ENCODE results near the gene ALKAL2. TPM values are rescaled to one million over a fixed set of nuclear protein-coding genes. Genes with fewer than 3 reads are reported as not detected.

The ALKAL2 gene
- total and polyA plus RNA-seq, 2 of the 13 experiments (the other 11 are each of a cell fraction or from before 2014, with no cell fraction given) = 0.22 to 1.7 TPM

DNA sequence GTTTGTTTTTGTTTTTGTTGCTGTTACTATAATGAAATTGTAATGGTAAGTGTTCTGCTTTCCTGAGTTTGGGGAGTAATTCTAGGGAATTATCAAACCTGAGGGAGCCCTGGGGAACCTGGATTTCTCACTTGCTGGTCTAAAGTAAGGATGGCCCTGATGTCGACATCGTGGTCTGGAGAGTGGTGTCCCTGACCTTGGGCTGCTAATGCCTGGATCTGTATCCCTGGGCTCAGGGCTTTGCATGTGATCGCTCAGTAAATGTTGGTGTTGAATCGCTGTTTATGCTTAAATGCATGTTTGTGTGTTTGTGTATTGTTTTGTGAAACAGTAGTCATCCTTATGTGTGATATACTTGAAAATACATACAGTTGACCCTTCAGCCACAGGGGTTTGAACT is 17.0 kb downstream of the ALKAL2 start (continued):
- TF ChIP-seq, protein P1, sequence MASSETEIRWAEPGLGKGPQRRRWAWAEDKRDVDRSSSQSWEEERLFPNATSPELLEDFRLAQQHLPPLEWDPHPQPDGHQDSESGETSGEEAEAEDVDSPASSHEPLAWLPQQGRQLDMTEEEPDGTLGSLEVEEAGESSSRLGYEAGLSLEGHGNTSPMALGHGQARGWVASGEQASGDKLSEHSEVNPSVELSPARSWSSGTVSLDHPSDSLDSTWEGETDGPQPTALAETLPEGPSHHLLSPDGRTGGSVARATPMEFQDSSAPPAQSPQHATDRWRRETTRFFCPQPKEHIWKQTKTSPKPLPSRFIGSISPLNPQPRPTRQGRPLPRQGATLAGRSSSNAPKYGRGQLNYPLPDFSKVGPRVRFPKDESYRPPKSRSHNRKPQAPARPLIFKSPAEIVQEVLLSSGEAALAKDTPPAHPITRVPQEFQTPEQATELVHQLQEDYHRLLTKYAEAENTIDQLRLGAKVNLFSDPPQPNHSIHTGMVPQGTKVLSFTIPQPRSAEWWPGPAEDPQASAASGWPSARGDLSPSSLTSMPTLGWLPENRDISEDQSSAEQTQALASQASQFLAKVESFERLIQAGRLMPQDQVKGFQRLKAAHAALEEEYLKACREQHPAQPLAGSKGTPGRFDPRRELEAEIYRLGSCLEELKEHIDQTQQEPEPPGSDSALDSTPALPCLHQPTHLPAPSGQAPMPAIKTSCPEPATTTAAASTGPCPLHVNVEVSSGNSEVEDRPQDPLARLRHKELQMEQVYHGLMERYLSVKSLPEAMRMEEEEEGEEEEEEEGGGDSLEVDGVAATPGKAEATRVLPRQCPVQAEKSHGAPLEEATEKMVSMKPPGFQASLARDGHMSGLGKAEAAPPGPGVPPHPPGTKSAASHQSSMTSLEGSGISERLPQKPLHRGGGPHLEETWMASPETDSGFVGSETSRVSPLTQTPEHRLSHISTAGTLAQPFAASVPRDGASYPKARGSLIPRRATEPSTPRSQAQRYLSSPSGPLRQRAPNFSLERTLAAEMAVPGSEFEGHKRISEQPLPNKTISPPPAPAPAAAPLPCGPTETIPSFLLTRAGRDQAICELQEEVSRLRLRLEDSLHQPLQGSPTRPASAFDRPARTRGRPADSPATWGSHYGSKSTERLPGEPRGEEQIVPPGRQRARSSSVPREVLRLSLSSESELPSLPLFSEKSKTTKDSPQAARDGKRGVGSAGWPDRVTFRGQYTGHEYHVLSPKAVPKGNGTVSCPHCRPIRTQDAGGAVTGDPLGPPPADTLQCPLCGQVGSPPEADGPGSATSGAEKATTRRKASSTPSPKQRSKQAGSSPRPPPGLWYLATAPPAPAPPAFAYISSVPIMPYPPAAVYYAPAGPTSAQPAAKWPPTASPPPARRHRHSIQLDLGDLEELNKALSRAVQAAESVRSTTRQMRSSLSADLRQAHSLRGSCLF (CRISPR knock-in tag; IDR thresholded peaks at IDR 0.05; ENCODE audit: borderline replicate concordance) = no peak
- TF ChIP-seq RBM39 (IDR thresholded peaks at IDR 0.05; ENCODE audit: low read depth, low read length, poor library complexity, severe bottlenecking) = no peak
- peak; percentile 22; the same call in 1 of the 2 replicates for TF ChIP-seq NR2F6 (IDR thresholded peaks at IDR 0.05)
- TF ChIP-seq NR2F6 (CRISPR knock-in tag; IDR thresholded peaks at IDR 0.05) = peak; percentile 63; the same call in 1 of the 2 replicates
- peak; percentile 30 for TF ChIP-seq SKI (IDR thresholded peaks at IDR 0.05; ENCODE audit: partially characterized antibody)

DNA sequence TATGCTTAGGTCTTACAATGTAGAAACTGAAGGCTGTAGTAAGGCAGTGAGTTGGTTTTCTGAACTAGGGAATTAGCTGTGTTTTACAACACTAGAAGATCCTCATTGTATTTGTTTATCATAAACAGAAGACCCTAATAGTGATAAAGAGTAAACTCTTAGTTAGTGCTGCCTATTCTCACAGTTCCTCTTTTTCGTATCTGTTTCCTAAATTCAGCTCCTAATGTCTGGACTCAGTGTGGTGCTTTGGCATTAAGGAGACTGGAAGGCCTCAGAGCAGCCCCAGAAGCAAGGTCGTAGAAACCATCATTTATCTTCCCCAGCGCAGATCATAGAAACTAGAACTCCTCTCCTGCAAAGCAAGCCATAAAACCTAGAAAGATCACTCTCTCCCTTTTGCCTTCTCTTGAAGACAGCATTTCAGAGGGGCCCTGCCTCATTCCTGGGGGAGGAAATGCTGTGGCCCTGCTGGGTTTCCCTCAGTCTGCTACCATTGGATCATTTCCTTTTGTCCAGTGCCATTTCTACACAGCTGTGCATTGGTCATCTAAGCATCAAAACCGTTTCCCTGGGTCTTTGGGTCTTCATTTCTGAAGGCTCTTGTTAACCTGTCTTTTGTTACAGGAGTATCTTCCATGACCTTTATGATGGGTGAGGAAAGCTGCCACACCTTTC is 18.4 kb downstream of the ALKAL2 start:
- Histone ChIP-seq H3K36me3 (replicated peaks in 1 of 2; ENCODE audit: control insufficient read depth in 1 of 2, insufficient read depth in 2 of 2, low read length in 2 of 2) (peaks cover 15 to 53% of the 10 kb centered on the region in 2 experiments), H2AFZ (ENCODE audit: low read length) (no peak overlapping the region), H3K4me2 (ENCODE audit: low read depth, low read length) (peak overlapping the region; percentile 34), H3K79me2 (ENCODE audit: insufficient read depth, low read length) (peaks cover 98% of the 10 kb centered on the region), H3K9me3 (ENCODE audit: low read length) (no peaks in the 10 kb centered on the region), H4K20me1 (ENCODE audit: insufficient read depth, low read length) (peaks cover 87% of the 10 kb centered on the region), H3K9ac (ENCODE audit: insufficient read depth, low read depth, low read length) (no peak overlapping the region), H3K4me1 (ENCODE audit: insufficient read depth, low read length) (peaks cover 72% of the 10 kb centered on the region), H3K27me3 (ENCODE audit: control insufficient read depth in 1 of 2, insufficient read depth in 2 of 2, low read length in 2 of 2) (peaks cover 0 to 5% of the 10 kb centered on the region in 2 experiments; a peak in 1 of 5 replicates), H3K4me3 (replicated peaks in 1 of 3; ENCODE audit: insufficient read depth in 1 of 3, low read depth in 2 of 3, low read length in 3 of 3) (no peak overlapping the region), H3K27ac (ENCODE audit: extremely low read length, insufficient read depth, low read length) (no peak overlapping the region)
- in situ Hi-C loops (cut with HindIII; ENCODE audit: extremely low pct_ligation_motif_present, low pct_unique_long_range_greater_than_20kb) = loop anchor here (5.0 kb wide), 1 partner anchor 92 kb away; no protein-coding TSS in a partner anchor
- BruUV-seq (replicated peaks) = no TSS peak
- CTCF ChIA-PET (ENCODE audit: low intra/inter-chr PET ratio, low total read pairs) = no interaction called here
- TF ChIP-seq RBFOX2 (IDR thresholded peaks at IDR 0.05; ENCODE audit: low read depth, low read length) (peak; percentile 51), TARDBP (CRISPR knock-in tag; IDR thresholded peaks at IDR 0.05) (no peak)
- FAIRE-seq (no peak), ATAC-seq (no peak), DNase-seq (ENCODE audit: low spot score) (no peak)
- 87% methylated on average over 4 of the region's 4 CpGs for WGBS (ENCODE audit: low lambda C conversion rate)
- POLR2A ChIA-PET = interaction anchor here (1.8 to 3.1 kb wide), 2 partner anchors 8 to 11 kb away, joined by 4 to 12 read pairs; no protein-coding TSS in a partner anchor
- intact Hi-C loops (cut with micrococcal nuclease; ENCODE audit: unreplicated experiment) = no loop called here

Measured in HepG2 (cell line).